HEK293T (cell line): ENCODE results near the gene ADCY1.
A peak's percentile ranks its signal among the peaks of the same experiment; 100 is the strongest.
"Not testable (repeated sequence)": the region's sequence is repeated elsewhere in the genome, so short reads cannot be mapped to it uniquely, and the experiment has no call there.

Source experiments
- CTCF ChIA-PET: fragments of 350-600 bp; formaldehyde crosslinking; extraction: SDS; loops from one replicate; lab custom pipeline; 2021; ENCODE audit warnings: antibody characterized with exemption, inconsistent platforms; lab: Yijun Ruan, JAX
- POLR2A ChIA-PET: fragments of 350-600 bp; formaldehyde crosslinking; extraction: SDS; loops from one replicate; lab custom pipeline; 2020; ENCODE audit warnings: antibody characterized with exemption, inconsistent platforms; lab: Yijun Ruan, JAX
- DNase-seq: peaks from one replicate; pipeline ENCODE4 v3.0.0; 2012; ENCODE audit warnings: mixed read lengths; ENCODE audit errors: extremely low spot score
- ARNT ChIP-seq: fragments of 450-650 bp; IDR thresholded peaks from 2 replicates; pipeline ENCODE4 v1.6.1; 2017; ENCODE audit warnings: mild to moderate bottlenecking
- BHLHE40 ChIP-seq: fragments of 450-650 bp; IDR thresholded peaks from 2 replicates; pipeline ENCODE4 v1.6.1; 2016; ENCODE audit warnings: mild to moderate bottlenecking, moderate library complexity, borderline replicate concordance
- CTBP1 ChIP-seq: fragments of 450-650 bp; IDR thresholded peaks from 2 replicates; pipeline ENCODE4 v1.6.1; 2016; ENCODE audit warnings: borderline replicate concordance
- ELF4 ChIP-seq: fragments of 450-650 bp; IDR thresholded peaks from 2 replicates; pipeline ENCODE4 v1.6.1; 2017; ENCODE audit warnings: antibody characterized with exemption
- FOXA1 ChIP-seq: fragments of 450-650 bp; IDR thresholded peaks from 2 replicates; pipeline ENCODE4 v1.6.1; 2016; ENCODE audit warnings: mild to moderate bottlenecking
- FOXK2 ChIP-seq: fragments of 450-650 bp; IDR thresholded peaks from 2 replicates; pipeline ENCODE4 v1.6.1; 2016; ENCODE audit warnings: mild to moderate bottlenecking
- FOXM1 ChIP-seq: fragments of 450-650 bp; IDR thresholded peaks from 2 replicates; pipeline ENCODE4 v1.6.1; 2017; ENCODE audit warnings: mild to moderate bottlenecking, borderline replicate concordance
- HDGF ChIP-seq: fragments of 450-650 bp; IDR thresholded peaks from 2 replicates; pipeline ENCODE4 v1.6.1; 2017; ENCODE audit warnings: antibody characterized with exemption, borderline replicate concordance
- L3MBTL2 ChIP-seq: fragments of 450-650 bp; conservative IDR thresholded peaks from 2 replicates; pipeline ENCODE4 v1.6.1; 2016; ENCODE audit warnings: mild to moderate bottlenecking
- LEF1 ChIP-seq: fragments of 450-650 bp; IDR thresholded peaks from 2 replicates; pipeline ENCODE4 v1.6.1; 2017; ENCODE audit warnings: mild to moderate bottlenecking, borderline replicate concordance
- NFRKB ChIP-seq: fragments of 450-650 bp; IDR thresholded peaks from 2 replicates; pipeline ENCODE4 v1.6.1; 2016; ENCODE audit warnings: mild to moderate bottlenecking, moderate library complexity
- SP1 ChIP-seq: fragments of 450-650 bp; IDR thresholded peaks from 2 replicates; pipeline ENCODE4 v1.6.1; 2017
- SUZ12 ChIP-seq: fragments of 450-650 bp; IDR thresholded peaks from 2 replicates; pipeline ENCODE4 v1.6.1; 2016; ENCODE audit warnings: mild to moderate bottlenecking
- TARDBP ChIP-seq: fragments of 450-650 bp; IDR thresholded peaks from 2 replicates; pipeline ENCODE4 v1.6.1; 2016
- ZNF384 ChIP-seq: fragments of 450-650 bp; IDR thresholded peaks from 2 replicates; pipeline ENCODE4 v1.6.1; 2016
- TF ChIP-seq, protein P1 (sequence below): fragments of 450-650 bp; IDR thresholded peaks from 2 replicates; pipeline ENCODE4 v1.6.1; 2016

The ADCY1 gene

DNA sequence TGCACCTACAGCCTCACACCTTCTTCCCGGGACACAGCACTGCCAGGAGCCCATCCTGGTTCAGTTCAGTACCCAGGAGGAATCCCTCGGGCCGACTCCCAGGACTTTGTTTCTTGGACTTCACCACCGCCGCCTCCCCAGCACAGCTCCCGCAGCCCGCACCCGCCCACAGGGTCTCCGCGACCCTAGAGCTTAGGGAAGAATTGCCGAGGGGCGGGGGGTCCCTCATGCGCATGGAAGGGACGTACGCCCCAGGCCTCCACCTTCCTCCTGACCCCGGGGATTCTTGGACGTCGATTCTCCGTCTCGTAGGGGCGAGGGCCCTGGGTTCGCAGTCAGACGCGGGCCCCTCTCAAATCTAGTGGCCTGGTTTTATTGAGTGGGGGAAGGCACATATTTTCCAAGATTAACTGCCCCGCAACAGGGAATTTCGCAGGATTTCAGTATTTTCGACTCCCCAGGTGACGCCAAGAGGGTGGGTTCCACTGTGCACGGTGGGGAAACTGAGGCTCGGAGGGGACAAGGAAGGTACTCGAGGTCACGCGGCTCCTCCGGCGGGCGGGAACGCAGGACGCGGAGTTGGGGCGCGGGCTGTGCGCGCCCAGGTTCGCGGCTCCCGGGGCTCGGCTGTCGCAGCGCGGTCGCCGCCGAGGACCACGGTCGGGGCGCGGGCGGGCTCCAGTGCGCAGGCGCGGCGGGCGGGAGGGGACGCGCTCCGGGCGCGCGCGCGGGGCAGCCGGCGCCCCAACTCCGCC, at the start of gene ADCY1:
Gene ADCY1 (plus strand): TSS at position 708 of the 755 bp plus-strand sequence. CDS start 176 bp downstream, outside the sequence.
- CTCF ChIA-PET, result no interaction called here
- TF ChIP-seq LEF1, result no peak
- TF ChIP-seq NFRKB, result no peak
- no peak for TF ChIP-seq FOXA1
- no peak for TF ChIP-seq SP1
- peak; percentile 36; the same call in 1 of the 2 replicates for TF ChIP-seq L3MBTL2
- no peak for TF ChIP-seq SUZ12
- DNase-seq, result peak; percentile 78

DNA sequence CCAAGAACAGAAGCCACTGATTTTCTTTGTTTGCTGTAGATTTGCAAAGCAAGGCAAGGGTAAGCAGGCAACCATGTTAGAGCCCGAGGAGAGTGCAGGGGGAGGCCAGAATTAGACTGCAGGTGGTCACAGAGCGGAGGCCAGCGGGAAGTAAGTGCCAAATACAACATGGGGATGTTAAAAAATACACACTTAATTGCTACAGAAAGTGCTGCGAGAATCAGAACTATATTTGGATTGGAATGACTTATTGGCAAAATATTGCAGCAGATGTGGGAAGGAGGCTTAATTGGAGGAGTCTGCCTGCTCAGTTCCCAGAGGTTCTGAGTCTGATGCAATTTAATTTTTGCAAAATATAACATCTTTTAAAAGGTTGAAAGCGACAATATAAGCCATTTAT, 49.7 kb upstream of the ADCY1 start:
- DNase-seq, result no peak
- ChIA-PET CTCF (no interaction called here), POLR2A (no interaction called here)
- TF ChIP-seq ZNF384 (no peak), SUZ12 (no peak), HDGF (no peak), FOXA1 (no peak), L3MBTL2 (no peak), TARDBP (no peak), LEF1 (no peak), FOXM1 (no peak), ELF4 (no peak), CTBP1 (no peak), BHLHE40 (no peak), NFRKB (no peak), ARNT (no peak), FOXK2 (no peak), SP1 (no peak)
- TF ChIP-seq, protein P1, sequence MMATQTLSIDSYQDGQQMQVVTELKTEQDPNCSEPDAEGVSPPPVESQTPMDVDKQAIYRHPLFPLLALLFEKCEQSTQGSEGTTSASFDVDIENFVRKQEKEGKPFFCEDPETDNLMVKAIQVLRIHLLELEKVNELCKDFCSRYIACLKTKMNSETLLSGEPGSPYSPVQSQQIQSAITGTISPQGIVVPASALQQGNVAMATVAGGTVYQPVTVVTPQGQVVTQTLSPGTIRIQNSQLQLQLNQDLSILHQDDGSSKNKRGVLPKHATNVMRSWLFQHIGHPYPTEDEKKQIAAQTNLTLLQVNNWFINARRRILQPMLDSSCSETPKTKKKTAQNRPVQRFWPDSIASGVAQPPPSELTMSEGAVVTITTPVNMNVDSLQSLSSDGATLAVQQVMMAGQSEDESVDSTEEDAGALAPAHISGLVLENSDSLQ, result no peak

More for the DNA sequence above, at the start of gene ADCY1:
- POLR2A ChIA-PET, result interaction anchor here (1.6 kb wide), 1 partner anchor 10 kb away, joined by 3 read pairs; no protein-coding TSS in a partner anchor

DNA sequence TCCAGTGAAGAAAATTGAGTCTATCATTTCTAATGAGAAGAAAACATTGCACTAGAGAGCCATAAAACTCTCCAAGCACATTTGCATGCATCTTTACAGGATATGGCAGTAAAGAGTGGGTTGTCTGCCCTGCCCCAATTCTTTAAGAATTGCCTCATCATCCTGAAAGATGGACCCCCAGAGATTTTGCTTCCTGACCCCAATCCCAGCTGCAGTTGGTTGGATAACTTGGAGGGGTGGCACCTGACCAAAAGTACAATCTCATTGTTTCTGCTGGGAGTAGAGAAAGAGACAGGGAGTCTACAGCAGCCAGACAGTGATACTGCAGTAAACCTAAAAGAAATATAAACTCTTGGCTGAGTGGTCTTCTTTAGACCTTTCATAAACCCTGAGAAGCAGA, 49.1 kb upstream of the ADCY1 start:
- TF ChIP-seq TARDBP (no peak), BHLHE40 (no peak), SP1 (no peak), FOXM1 (no peak), HDGF (no peak), CTBP1 (no peak), SUZ12 (no peak), ELF4 (no peak), ARNT (no peak), ZNF384 (no peak), FOXA1 (no peak), L3MBTL2 (no peak), LEF1 (no peak), FOXK2 (no peak)
- TF ChIP-seq, protein P1, result no peak
- no peak for DNase-seq
- POLR2A ChIA-PET, result no interaction called here
- CTCF ChIA-PET, result no interaction called here

DNA sequence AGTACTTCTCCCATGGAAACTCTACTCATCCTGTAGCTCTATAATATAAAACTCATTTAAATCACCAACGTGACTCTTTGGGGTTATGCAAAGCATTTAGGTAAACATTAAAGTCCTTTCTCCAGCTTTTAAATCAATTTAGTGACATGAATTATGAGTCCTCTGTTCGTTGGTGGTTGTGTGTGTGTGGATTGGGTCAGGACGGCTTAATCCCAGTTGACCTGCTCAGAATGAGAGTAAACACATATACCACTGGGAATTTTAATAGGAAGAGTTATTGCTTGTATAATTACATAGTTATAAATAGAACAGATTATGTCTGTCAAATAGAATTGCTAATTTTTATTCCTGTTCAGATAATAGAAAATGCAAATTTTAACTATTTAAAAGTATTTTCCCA, 30.7 kb upstream of the ADCY1 start:
- POLR2A ChIA-PET, result no interaction called here
- no peak for TF ChIP-seq FOXM1
- TF ChIP-seq FOXA1, result no peak
- no peak for TF ChIP-seq LEF1
- TF ChIP-seq SP1, result no peak
- no peak for TF ChIP-seq HDGF
- no peak for TF ChIP-seq SUZ12
- no peak for TF ChIP-seq TARDBP
- no peak for TF ChIP-seq L3MBTL2
- no peak for DNase-seq

DNA sequence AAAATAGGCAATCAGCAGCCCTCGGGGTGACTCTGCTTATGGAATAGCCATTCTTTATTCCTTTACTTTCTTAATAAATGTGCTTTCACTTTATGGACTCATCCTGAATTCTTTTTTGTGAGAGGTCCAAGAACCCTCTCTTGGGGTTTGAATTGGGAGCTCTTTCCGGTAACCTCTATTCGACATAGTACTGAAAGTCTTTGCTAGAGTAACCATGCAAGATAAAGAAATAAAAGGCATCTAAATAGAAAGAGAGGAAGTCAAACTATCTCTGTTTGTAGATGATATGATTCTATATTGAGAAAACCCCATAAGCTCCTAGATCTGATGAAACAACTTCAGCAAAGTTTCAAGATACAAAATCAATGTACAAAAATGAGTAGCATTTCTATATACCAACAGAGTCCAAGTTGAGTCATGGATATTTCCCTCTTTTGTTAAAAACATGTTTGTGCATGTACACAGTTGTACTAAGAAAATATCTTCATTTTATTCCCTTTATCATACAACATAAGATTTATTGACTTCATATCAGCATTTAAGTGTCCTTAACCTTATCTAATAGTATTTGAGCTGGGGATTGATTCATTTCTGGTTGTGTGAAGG, 29.0 kb upstream of the ADCY1 start:
- DNase-seq, POLR2A ChIA-PET, CTCF ChIA-PET: not testable (repeated sequence)

More for the DNA sequence above, 30.7 kb upstream of the ADCY1 start:
- CTCF ChIA-PET, result no interaction called here

DNA sequence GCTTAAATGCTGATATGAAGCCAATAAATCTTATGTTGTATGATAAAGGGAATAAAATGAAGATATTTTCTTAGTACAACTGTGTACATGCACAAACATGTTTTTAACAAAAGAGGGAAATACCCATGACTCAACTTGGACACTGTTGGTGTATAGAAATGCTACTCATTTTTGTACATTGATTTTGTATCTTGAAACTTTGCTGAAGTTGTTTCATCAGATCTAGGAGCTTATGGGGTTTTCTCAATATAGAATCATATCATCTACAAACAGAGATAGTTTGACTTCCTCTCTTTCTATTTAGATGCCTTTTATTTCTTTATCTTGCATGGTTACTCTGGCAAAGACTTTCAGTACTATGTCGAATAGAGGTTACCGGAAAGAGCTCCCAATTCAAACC, 25.3 kb upstream of the ADCY1 start:
- CTCF ChIA-PET, DNase-seq, POLR2A ChIA-PET: not testable (repeated sequence)

DNA sequence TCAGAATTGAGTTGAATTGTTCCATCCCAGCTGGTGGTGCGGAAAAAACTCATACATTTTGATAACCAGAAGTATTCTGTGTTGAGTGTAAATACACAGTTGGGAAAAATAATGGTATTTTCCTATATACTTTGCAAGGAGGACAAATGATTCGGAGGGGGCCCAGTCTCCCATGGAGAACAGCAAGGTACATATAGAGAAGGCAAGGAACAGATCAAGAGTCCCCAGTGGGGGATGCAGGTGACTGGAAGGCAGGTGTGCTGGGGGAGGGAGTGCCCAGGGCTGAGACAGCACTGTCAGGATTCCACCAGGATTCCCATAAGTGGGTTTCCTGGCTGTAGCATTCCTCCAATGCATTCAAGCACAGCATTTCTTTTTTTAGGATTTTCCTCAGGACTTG, 10.8 kb upstream of the ADCY1 start:
- TF ChIP-seq L3MBTL2, result no peak
- no peak for TF ChIP-seq FOXM1
- no peak for TF ChIP-seq BHLHE40
- TF ChIP-seq HDGF, result no peak
- TF ChIP-seq CTBP1, result no peak
- no peak for TF ChIP-seq NFRKB
- no peak for TF ChIP-seq ELF4
- no peak for TF ChIP-seq LEF1
- TF ChIP-seq SP1, result no peak
- TF ChIP-seq ARNT, result no peak
- TF ChIP-seq, protein P1, result no peak
- no peak for TF ChIP-seq TARDBP
- no peak for TF ChIP-seq ZNF384
- TF ChIP-seq FOXK2, result no peak
- no peak for TF ChIP-seq FOXA1
- ChIA-PET CTCF (no interaction called here), POLR2A (interaction anchor here (1.5 kb wide), 1 partner anchor 10 kb away, joined by 3 read pairs; no protein-coding TSS in a partner anchor)
- no peak for DNase-seq
